AG09309 (cell line): ENCODE measurements around the gene RING1.

Experiments
- DNase-seq: peaks from one replicate; pipeline ENCODE4 v3.0.0-alpha.2; 2010; ENCODE audit warnings: low read depth
- H3K4me3 ChIP-seq: 2 replicates; pipeline ENCODE4 v1.5.1; 2011; ENCODE audit warnings: mild to moderate bottlenecking, low read depth, low read length, moderate library complexity; ENCODE audit not compliant: control insufficient read depth
- CTCF ChIP-seq: IDR thresholded peaks from 2 replicates; pipeline ENCODE4 v1.5.1; 2011; ENCODE audit warnings: mild to moderate bottlenecking, low read depth, low read length, inconsistent platforms; ENCODE audit not compliant: insufficient read depth, control insufficient read depth; ENCODE audit errors: missing control alignments

RING1 gene

GRCh38 chr6:33208091-33208967 is at the start of gene RING1:
Gene RING1 (plus strand): TSS chr6:33208500. CDS start chr6:33208823, 323 bp downstream.
- H3K4me3 ChIP-seq, result peak within 1 kb of the TSS; percentile 56
- no peak for TF ChIP-seq CTCF
- DNase-seq, result peak; percentile 31

- no peak for TF ChIP-seq CTCF
- H3K4me3 ChIP-seq, result no peak overlapping the region
- DNase-seq, result no peak
Measured at GRCh38 chr6:33160096-33160495, 48.2 kb upstream of the RING1 start.

- TF ChIP-seq CTCF, result no peak
- H3K4me3 ChIP-seq, result peak overlapping the region; percentile 47; the same call in 1 of the 2 replicates
- DNase-seq, result peak; percentile 84
Measured at GRCh38 chr6:33160728-33161344, 47.5 kb upstream of the RING1 start.

- DNase-seq, result no peak
- H3K4me3 ChIP-seq, result peak overlapping the region; percentile 47
- TF ChIP-seq CTCF, result peak; percentile 93
Measured at GRCh38 chr6:33161354-33162331, 46.7 kb upstream of the RING1 start.

- TF ChIP-seq CTCF, result no peak
- no peak for DNase-seq
- no peak overlapping the region for H3K4me3 ChIP-seq
Measured at GRCh38 chr6:33163540-33163939, 44.8 kb upstream of the RING1 start.

- H3K4me3 ChIP-seq, result no peak overlapping the region
- no peak for DNase-seq
- no peak for TF ChIP-seq CTCF
Measured at GRCh38 chr6:33164176-33164575, 44.1 kb upstream of the RING1 start.
